HCT116 (cell line): ENCODE data around the gene CREBRF. TPM values are rescaled to one million over a fixed set of nuclear protein-coding genes. Genes with fewer than 3 reads are reported as not detected.
"Not testable (repeated sequence)": the region's sequence is repeated elsewhere in the genome, so short reads cannot be mapped to it uniquely, and the experiment has no call there.

Source experiments
- ATAC-seq: fragments of 200-7000 bp; cut with Tn5 transposase; 2 replicates; pipeline ENCODE4 v1.9.1; 2020; ENCODE audit warnings: mild to moderate bottlenecking, moderate library complexity
- BruUV-seq: library from RNA; stranded (reverse); fragments of 400-500 nt; replicated peaks from 2 replicates; lab custom pipeline; 2021; lab: Mats Ljungman, UMichigan
- CTCF ChIA-PET: fragments of 300-600 bp; sonication (Branson Sonifier 250); formaldehyde crosslinking; loops from one replicate; lab custom pipeline; 2021; ENCODE audit warnings: antibody characterized with exemption; lab: Charles Lee
- POLR2A ChIA-PET: fragments of 300-600, 350-600 bp; sonication (Branson Sonifier 250); formaldehyde crosslinking; loops from one replicate; lab custom pipeline; 2021; ENCODE audit warnings: antibody characterized with exemption; lab: Charles Lee
- RAD21 ChIA-PET, 2 experiments: fragments of 300-600 bp; sonication (Branson Sonifier 250); formaldehyde crosslinking; loops; one replicate each; lab custom pipeline; 2023; ENCODE audit warnings: low total read pairs in 2 of 2; ENCODE audit not compliant: uncharacterized antibody in 2 of 2, unreplicated experiment in 2 of 2, low non-redundant PET in 1 of 2; lab: Charles Lee
- DNase-seq: peaks from one replicate; pipeline ENCODE4 v3.0.0-alpha.2; 2010; ENCODE audit warnings: low read depth, low spot score
- H2AFZ ChIP-seq: fragments of 200-600 bp; shearing (Covaris generic), sonication (generic); 2 replicates; pipeline ENCODE4 v1.6.1; 2017; ENCODE audit warnings: low read depth, mixed run types, mixed read lengths, antibody characterized with exemption, low read length; ENCODE audit not compliant: poor library complexity, severe bottlenecking
- H3K27ac ChIP-seq: 2 replicates; pipeline ENCODE4 v1.5.1; 2012; ENCODE audit warnings: low read depth, low read length
- H3K27me3 ChIP-seq: fragments of 200-600 bp; sonication (generic); 2 replicates; pipeline ENCODE4 v1.6.1; 2016; ENCODE audit warnings: mixed run types, low read length, mixed read lengths; ENCODE audit not compliant: insufficient read depth
- H3K36me3 ChIP-seq, 2 experiments: fragments of 200-500 bp in 1 of 2; fragments of 200-600 bp in 1 of 2; sonication (Bioruptor generic) in 1 of 2; sonication (generic) in 1 of 2; 2 replicates each; pipeline versions ENCODE4 v1.5.1 to v1.6.1; 2014 to 2016; ENCODE audit warnings: low read length in 2 of 2, inconsistent platforms in 1 of 2, mixed read lengths in 1 of 2, mixed run types in 1 of 2; ENCODE audit not compliant: insufficient read depth in 2 of 2, control insufficient read depth in 1 of 2
- H3K4me1 ChIP-seq, 2 experiments: fragments of 200-600 bp in 1 of 2; sonication (generic) in 1 of 2; 2 replicates each; pipeline versions ENCODE4 v1.5.1 to v1.6.1; 2012 to 2017; ENCODE audit warnings: low read length in 2 of 2, inconsistent platforms in 1 of 2, mild to moderate bottlenecking in 1 of 2, mixed read lengths in 1 of 2, mixed run types in 1 of 2, moderate library complexity in 1 of 2; ENCODE audit not compliant: insufficient read depth in 2 of 2, control insufficient read depth in 1 of 2
- H3K4me2 ChIP-seq: fragments of 200-600 bp; sonication (generic); 2 replicates; pipeline ENCODE4 v1.6.1; 2017; ENCODE audit warnings: mixed run types, low read length, mixed read lengths
- H3K4me3 ChIP-seq, 2 experiments: fragments of 200-600 bp in 1 of 2; sonication (generic) in 1 of 2; replicated peaks in 1 of 2; 2 replicates each; pipeline ENCODE4 v1.5.1; 2011 to 2016; ENCODE audit warnings: low read length in 2 of 2, control low read depth in 1 of 2, low read depth in 1 of 2, mild to moderate bottlenecking in 1 of 2, mixed read lengths in 1 of 2, mixed run types in 1 of 2
- H3K79me2 ChIP-seq: fragments of 200-600 bp; sonication (generic); 2 replicates; pipeline ENCODE4 v1.6.1; 2017; ENCODE audit warnings: mild to moderate bottlenecking, mixed run types, low read length, moderate library complexity, mixed read lengths; ENCODE audit not compliant: insufficient read depth
- H3K9ac ChIP-seq: fragments of 200-600 bp; sonication (generic); 2 replicates; pipeline ENCODE4 v1.6.1; 2016; ENCODE audit warnings: low read length, mixed read lengths
- H3K9me2 ChIP-seq: fragments of 200-600 bp; sonication (generic), shearing (Covaris generic); 2 replicates; pipeline ENCODE4 v1.6.1; 2017; ENCODE audit warnings: mixed run types, mild to moderate bottlenecking, moderate library complexity; ENCODE audit not compliant: insufficient read depth
- H3K9me3 ChIP-seq, 2 experiments: fragments of 200-500 bp in 1 of 2; fragments of 200-600 bp in 1 of 2; sonication (Bioruptor generic) in 1 of 2; sonication (generic) in 1 of 2; 2 replicates each; pipeline ENCODE4 v1.6.1; 2014 to 2017; ENCODE audit warnings: low read length in 2 of 2, mixed read lengths in 2 of 2, inconsistent platforms in 1 of 2, low read depth in 1 of 2, mild to moderate bottlenecking in 1 of 2, mixed run types in 1 of 2, moderate library complexity in 1 of 2; ENCODE audit not compliant: control insufficient read depth in 1 of 2, insufficient read depth in 1 of 2
- H4K20me1 ChIP-seq: fragments of 200-600 bp; sonication (generic), shearing (Covaris generic); 2 replicates; pipeline ENCODE4 v1.6.1; 2017; ENCODE audit warnings: mixed run types, mild to moderate bottlenecking, moderate library complexity; ENCODE audit not compliant: insufficient read depth
- CBX3 ChIP-seq: IDR thresholded peaks from 2 replicates; pipeline ENCODE4 v1.6.1; 2012; ENCODE audit warnings: low read depth
- CEBPB ChIP-seq: IDR thresholded peaks from 2 replicates; pipeline ENCODE4 v1.6.1; 2012; ENCODE audit warnings: low read depth
- ELF1 ChIP-seq: IDR thresholded peaks from 2 replicates; pipeline ENCODE4 v1.6.1; 2012; ENCODE audit warnings: low read depth, borderline replicate concordance
- MAX ChIP-seq: IDR thresholded peaks from 2 replicates; pipeline ENCODE4 v1.6.1; 2012
- SP1 ChIP-seq: IDR thresholded peaks from 2 replicates; pipeline ENCODE4 v1.6.1; 2012; ENCODE audit warnings: low read depth
- SRF ChIP-seq: IDR thresholded peaks from 2 replicates; pipeline ENCODE4 v1.6.1; 2012; ENCODE audit warnings: low read depth
- TCF7L2 ChIP-seq: IDR thresholded peaks from 2 replicates; pipeline ENCODE4 v1.7.0; 2011; ENCODE audit warnings: borderline replicate concordance, inconsistent platforms; ENCODE audit not compliant: insufficient read depth, insufficient read length; ENCODE audit errors: extremely low read depth
- YY1 ChIP-seq: IDR thresholded peaks from 2 replicates; pipeline ENCODE4 v1.6.1; 2011; ENCODE audit warnings: low read length, low read depth, moderate library complexity, mild to moderate bottlenecking; ENCODE audit not compliant: insufficient replicate concordance; ENCODE audit errors: extremely low read depth
- intact Hi-C: fragments of 100-400 bp; cut with micrococcal nuclease; formaldehyde crosslinking; loops from 2 replicates; pipeline ENCODE4 v1.10.0; 2022
- total RNA-seq: library from RNA; stranded (reverse); gene quantifications from one replicate; pipeline ENCODE4 v1.2.1, GENCODE V29; 2021; ENCODE audit not compliant: unreplicated experiment

The CREBRF gene
- total RNA-seq, 1 experiment from 2014 or later = 7.7 TPM

- CTCF ChIA-PET = interaction anchor here (1.3 kb wide), 1 partner anchor 10 kb away, joined by 3 read pairs; no protein-coding TSS in a partner anchor
- not testable (repeated sequence) for H3K27ac ChIP-seq
These were observed 98.5 kb downstream of the CREBRF start for GRCh38 chr5:173154619-173155018.

DNA sequence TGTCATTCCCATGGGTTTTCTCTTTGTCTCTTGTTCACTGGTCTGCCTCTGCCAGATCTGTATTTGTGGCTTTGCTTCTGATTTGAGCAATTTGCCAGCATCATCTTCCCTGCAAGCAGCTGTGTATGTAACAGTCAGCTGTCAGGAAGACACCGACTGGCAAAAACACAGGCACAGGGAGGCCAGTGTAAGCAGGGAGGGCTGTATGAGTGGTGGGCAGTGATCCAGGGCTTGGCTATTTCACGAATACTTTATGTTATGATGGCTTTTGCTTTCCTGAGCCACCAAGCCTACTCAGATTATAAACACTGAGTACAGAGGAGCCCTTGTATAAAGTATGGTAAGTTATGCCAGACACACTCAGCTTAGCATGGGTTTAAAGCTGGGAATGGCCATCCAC lies 99.8 kb downstream of the CREBRF start:
- H4K20me1 ChIP-seq = no peaks in the 10 kb centered on the region
- H3K4me1 ChIP-seq = peaks cover 0 to 2% of the 10 kb centered on the region in 2 experiments; a peak in 1 of 4 replicates
- no peak overlapping the region for H3K4me2 ChIP-seq
- ChIA-PET POLR2A (no interaction called here), CTCF (no interaction called here), RAD21 (no interaction called here)
- H3K9ac ChIP-seq = no peak overlapping the region
- DNase-seq = no peak
- TF ChIP-seq YY1 = no peak
- TF ChIP-seq ELF1 = no peak
- no peak for TF ChIP-seq SRF
- TF ChIP-seq TCF7L2 = no peak
- TF ChIP-seq CBX3 = no peak
- H3K9me2 ChIP-seq = no peaks in the 10 kb centered on the region
- H3K4me3 ChIP-seq = no peak overlapping the region
- H3K79me2 ChIP-seq = no peaks in the 10 kb centered on the region
- no peaks in the 10 kb centered on the region for H3K9me3 ChIP-seq
- H3K27me3 ChIP-seq = no peaks in the 10 kb centered on the region
- no TSS peak for BruUV-seq
- intact Hi-C loops = no loop called here
- peaks cover 5 to 12% of the 10 kb centered on the region in 2 experiments; a peak in 1 of 4 replicates for H3K36me3 ChIP-seq
- H2AFZ ChIP-seq = no peak overlapping the region
- H3K27ac ChIP-seq = no peak overlapping the region
- no peak for ATAC-seq

More at GRCh38 chr5:173154619-173155018, 98.5 kb downstream of the CREBRF start:
- intact Hi-C loops, H3K4me2 ChIP-seq, H3K79me2 ChIP-seq, H3K9ac ChIP-seq, RAD21 ChIA-PET, H4K20me1 ChIP-seq, H3K4me3 ChIP-seq, ATAC-seq, H3K9me2 ChIP-seq, H2AFZ ChIP-seq, H3K27me3 ChIP-seq, DNase-seq, BruUV-seq, H3K9me3 ChIP-seq, H3K4me1 ChIP-seq: not testable (repeated sequence)
- TF ChIP-seq SP1 (peak; percentile 27; the same call in 1 of the 2 replicates), MAX (peak; percentile 36; the same call in 1 of the 2 replicates), CEBPB (peak; percentile 70; the same call in 1 of the 2 replicates)
- peaks cover 5 to 12% of the 10 kb centered on the region in 2 experiments; a peak in 1 of 4 replicates for H3K36me3 ChIP-seq
- POLR2A ChIA-PET = interaction anchor here (1.5 kb wide), 1 partner anchor 10 kb away, joined by 3 read pairs; no protein-coding TSS in a partner anchor
